ENCODE results near the gene SEL1L3. TPM values are rescaled to one million over a fixed set of nuclear protein-coding genes. Genes with fewer than 3 reads are reported as not detected.

The SEL1L3 gene
- total RNA-seq, 6 experiments from 2014 or later = 5.0 to 33.6 (median 13.3) TPM

DNA sequence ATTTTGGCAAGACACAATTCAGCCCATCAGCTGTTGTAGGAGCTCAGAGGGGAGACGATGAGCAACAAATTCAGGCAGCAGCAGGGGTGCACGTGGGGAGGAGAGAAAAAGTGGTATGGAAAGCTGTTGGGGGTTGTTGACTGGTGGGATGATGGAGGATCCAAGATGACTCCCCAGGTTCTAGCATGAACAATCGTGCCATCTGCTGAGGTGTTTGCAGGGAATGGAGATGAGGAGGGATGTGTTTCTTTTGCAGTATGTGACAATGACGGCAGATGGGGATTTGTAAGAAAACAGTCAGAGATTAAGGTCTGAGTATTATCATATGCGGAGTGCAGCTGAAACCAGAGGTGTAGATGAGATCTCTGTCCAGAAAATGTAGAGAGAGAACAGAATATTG is 63.3 kb downstream of the SEL1L3 start:
- intact Hi-C loops (cut with DNase I) = no loop called here
- Histone ChIP-seq H3K4me3 (no peak overlapping the region), H3K27ac (no peak overlapping the region), H3K4me1 (no peaks in the 10 kb centered on the region), H3K27me3 (no peaks in the 10 kb centered on the region), H3K9me3 (no peaks in the 10 kb centered on the region), H3K36me3 (peaks cover 0 to 4% (median 1%) of the 10 kb centered on the region in 4 donors)
- TF ChIP-seq POLR2A (IDR thresholded peaks at IDR 0.05) = no peak
- TF ChIP-seq, protein P1, sequence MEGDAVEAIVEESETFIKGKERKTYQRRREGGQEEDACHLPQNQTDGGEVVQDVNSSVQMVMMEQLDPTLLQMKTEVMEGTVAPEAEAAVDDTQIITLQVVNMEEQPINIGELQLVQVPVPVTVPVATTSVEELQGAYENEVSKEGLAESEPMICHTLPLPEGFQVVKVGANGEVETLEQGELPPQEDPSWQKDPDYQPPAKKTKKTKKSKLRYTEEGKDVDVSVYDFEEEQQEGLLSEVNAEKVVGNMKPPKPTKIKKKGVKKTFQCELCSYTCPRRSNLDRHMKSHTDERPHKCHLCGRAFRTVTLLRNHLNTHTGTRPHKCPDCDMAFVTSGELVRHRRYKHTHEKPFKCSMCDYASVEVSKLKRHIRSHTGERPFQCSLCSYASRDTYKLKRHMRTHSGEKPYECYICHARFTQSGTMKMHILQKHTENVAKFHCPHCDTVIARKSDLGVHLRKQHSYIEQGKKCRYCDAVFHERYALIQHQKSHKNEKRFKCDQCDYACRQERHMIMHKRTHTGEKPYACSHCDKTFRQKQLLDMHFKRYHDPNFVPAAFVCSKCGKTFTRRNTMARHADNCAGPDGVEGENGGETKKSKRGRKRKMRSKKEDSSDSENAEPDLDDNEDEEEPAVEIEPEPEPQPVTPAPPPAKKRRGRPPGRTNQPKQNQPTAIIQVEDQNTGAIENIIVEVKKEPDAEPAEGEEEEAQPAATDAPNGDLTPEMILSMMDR (IDR thresholded peaks at IDR 0.05) = no peak
- DNase-seq (no peak), ATAC-seq (no peak)
- 89% methylated on average over 4 of the region's 5 CpGs for WGBS (ENCODE audit: insufficient coverage, low coverage, low lambda C conversion rate, missing lambda C conversion rate)

DNA sequence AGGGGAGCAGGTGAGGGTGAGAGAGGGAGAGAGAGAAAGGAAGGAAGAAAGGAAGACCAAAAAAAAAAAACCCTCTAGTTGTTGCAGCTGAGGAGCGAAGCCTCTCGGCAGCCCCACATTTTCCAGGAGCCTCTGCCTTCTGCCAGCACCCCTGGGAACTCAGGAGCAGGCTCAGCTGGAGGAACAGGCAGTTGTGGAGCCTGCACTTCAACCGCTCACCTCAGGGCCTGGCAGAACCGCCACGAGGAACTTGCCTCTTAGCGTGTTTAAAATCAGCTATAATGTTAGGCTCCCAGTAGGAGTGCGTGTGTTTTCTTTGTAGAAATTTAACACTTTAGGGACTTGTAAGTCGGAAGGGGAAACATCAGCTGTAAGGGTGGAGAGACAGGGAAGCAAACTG is 65.7 kb downstream of the SEL1L3 start:
- TF ChIP-seq, protein P1 (IDR thresholded peaks at IDR 0.05) = no peak
- TF ChIP-seq POLR2A (IDR thresholded peaks at IDR 0.05) = no peak
- Histone ChIP-seq H3K9me3 (no peaks in the 10 kb centered on the region), H3K4me3 (no peak overlapping the region), H3K36me3 (peaks cover 0 to 2% (median 0%) of the 10 kb centered on the region in 4 donors), H3K27me3 (no peaks in the 10 kb centered on the region), H3K27ac (no peak overlapping the region), H3K4me1 (no peaks in the 10 kb centered on the region)
- DNase-seq (no peak), ATAC-seq (no peak)
- no CpG with 5 or more reads among the region's 8 CpGs for WGBS (ENCODE audit: insufficient coverage, low coverage, low lambda C conversion rate, missing lambda C conversion rate)
- intact Hi-C loops (cut with DNase I) = no loop called here

DNA sequence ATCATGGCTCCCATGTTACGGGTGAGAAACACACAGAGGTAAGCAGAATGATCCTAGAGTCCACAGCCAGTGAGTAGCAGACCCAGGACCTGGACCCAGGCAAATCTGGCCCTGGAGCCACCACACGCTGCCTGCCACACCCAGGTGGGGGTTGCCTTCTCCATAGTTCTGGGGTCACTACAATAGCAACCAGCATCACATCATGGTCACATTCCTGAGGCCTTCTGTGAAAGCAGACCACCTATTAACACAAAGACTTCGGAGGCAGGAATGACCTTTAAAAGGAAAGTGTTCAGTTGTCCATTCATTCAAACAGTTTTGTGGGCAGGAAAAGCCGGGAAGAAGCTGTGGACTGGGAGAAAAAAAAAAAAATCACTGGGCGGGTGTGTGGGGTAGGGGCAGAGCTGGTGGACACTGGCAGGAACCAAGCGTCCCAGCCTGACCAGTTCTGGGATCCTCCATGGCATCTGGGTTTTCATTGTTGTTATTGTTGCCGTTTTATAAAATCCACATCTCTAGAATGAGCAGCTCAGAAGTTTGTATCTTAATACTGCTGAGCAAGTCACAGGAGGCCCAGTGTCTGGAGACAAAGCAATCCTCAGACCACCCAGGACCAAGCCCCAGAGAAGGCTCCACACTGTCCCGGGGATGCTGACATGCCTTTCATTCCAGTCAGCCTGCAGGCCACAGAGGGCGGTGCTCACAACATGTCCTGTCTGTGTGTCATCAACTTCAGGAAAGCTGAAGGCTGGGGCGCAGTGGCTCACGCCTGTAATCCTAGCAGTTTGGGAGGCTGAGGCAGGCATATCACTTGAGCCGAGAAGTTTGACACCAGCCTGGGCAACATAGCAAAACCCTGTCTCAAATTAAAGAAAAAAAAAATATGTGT is 67.0 kb downstream of the SEL1L3 start:
- intact Hi-C loops (cut with DNase I) = no loop called here
- Histone ChIP-seq H3K9me3 (no peaks in the 10 kb centered on the region), H3K4me1 (peaks cover 0 to 12% (median 0%) of the 10 kb centered on the region in 4 donors), H3K27ac (no peak overlapping the region), H3K4me3 (no peak overlapping the region), H3K36me3 (peaks cover 0 to 2% (median 0%) of the 10 kb centered on the region in 4 donors), H3K27me3 (no peaks in the 10 kb centered on the region)
- TF ChIP-seq POLR2A (IDR thresholded peaks at IDR 0.05) = no peak
- TF ChIP-seq, protein P1 (IDR thresholded peaks at IDR 0.05) = no peak
- ATAC-seq (no peak), DNase-seq (no peak)
- 72% methylated on average over 9 of the region's 12 CpGs for WGBS (ENCODE audit: insufficient coverage, low coverage, low lambda C conversion rate, missing lambda C conversion rate)

DNA sequence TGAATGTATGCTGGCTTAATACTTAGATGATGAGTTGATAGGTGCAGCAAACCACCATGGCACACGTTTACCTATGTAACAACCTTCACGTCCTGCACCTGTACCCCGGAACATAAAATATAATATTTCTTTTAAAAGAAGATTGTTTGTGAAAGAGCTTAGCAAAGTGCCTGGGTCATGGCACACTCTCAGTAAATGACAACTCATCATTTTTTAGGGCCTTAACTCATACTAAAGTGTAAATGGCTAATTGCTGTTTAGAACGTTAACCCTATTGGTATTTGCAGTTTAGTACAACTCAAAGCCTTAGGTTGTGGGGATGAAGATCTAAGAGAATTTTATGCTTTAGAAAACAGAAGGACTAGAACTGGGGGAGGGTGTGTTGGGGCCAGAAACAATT is 67.7 kb downstream of the SEL1L3 start:
- ATAC-seq = no peak
- no peak for TF ChIP-seq POLR2A (IDR thresholded peaks at IDR 0.05)
- TF ChIP-seq, protein P1 (IDR thresholded peaks at IDR 0.05) = no peak
- Histone ChIP-seq H3K4me1 (peaks cover 0 to 12% (median 0%) of the 10 kb centered on the region in 4 donors), H3K27ac (no peak overlapping the region), H3K36me3 (peaks cover 0 to 2% (median 0%) of the 10 kb centered on the region in 4 donors), H3K4me3 (no peak overlapping the region), H3K9me3 (no peaks in the 10 kb centered on the region), H3K27me3 (no peaks in the 10 kb centered on the region)
- no peak for DNase-seq
- intact Hi-C loops (cut with DNase I) = no loop called here
- WGBS (ENCODE audit: insufficient coverage, low coverage, low lambda C conversion rate, missing lambda C conversion rate) = 92% methylated on average over 4 of the region's 4 CpGs
